NOMO-1 (cell line): Measurements from ENCODE around the gene ASTN2.
"Not testable (repeated sequence)": the region's sequence is repeated elsewhere in the genome, so short reads cannot be mapped to it uniquely, and the experiment has no call there.

Experiments used
- DNase-seq, 2 experiments: peaks; one replicate each; lab custom pipeline; 2025; ENCODE audit not compliant: unreplicated experiment in 2 of 2; lab: John Stamatoyannopoulos, UW

The ASTN2 gene

DNA sequence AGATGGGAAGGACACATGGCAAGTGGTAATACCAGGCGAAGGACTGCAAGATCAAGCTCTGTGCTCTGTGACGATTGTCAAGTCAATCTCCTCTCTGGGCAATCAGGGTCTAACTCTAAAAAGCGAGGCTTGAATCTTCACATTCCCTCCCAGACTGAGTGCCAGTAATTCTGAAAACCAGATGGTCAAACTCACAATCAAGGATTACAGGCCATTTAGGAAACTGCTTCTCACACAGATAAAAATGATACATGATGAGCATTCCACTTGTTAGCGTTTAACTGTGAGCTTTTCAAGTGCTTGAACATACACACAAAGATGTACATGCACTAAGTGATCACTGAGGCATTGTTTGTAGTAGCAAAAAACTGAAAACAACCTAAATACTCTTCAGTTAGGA lies 517.7 kb downstream of the ASTN2 start:
- no peak for DNase-seq

DNA sequence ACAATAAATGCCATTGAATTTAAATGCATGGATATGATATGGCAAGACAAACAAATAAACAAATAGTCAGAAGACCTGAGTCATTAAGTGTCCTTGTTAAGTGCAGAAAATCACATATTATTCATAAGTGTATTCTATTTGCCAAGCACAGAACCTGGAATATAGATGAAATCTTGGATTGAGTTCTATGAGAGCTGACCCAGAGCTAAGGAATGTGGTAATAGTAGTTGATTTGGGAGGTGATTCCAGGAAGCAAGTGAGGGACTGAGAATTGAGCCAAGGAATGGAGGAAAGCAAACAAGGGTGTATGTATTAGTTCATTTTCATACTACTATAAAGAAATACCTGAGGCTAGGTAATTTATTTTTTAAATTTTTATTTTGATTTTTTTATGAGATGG lies 518.9 kb downstream of the ASTN2 start:
- no peak for DNase-seq

DNA sequence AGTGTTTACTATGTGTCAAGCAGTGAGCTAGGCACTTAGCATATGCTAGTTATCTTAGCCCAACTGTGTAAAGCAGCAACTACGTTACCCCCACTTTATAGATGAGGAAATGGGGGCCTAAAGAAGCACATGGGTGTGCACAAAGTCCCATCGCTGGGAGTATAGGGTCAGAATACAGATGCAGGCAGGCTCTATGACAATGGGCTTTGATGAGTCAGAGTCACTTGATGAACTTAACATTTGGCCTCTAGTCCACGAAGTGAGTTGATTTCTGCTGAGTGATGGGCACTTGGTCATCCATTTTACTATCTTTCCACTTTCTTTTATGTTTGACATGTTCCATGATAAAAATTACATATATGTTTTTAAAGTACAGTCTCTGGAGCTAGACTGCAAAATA lies 523.4 kb downstream of the ASTN2 start:
- DNase-seq = no peak

DNA sequence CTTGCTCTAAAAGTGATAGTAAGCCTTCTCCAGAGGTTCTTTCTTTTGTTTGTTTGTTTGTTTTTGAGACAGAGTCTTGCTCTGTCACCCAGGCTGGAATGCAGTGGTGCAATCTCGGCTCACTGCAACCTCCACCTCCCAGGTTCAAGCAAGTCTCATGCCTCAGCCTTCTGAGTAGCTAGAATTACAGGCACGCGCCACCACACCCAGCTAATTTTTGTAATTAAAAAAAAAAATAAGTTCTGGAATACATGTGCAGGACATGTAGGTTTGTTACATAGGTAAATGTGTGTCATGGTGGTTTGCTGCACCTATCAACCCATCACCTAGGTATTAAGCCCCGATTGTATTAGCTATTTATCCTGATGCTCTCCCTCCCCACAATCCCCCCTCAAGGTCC lies 526.4 kb downstream of the ASTN2 start:
- DNase-seq = not testable (repeated sequence)

DNA sequence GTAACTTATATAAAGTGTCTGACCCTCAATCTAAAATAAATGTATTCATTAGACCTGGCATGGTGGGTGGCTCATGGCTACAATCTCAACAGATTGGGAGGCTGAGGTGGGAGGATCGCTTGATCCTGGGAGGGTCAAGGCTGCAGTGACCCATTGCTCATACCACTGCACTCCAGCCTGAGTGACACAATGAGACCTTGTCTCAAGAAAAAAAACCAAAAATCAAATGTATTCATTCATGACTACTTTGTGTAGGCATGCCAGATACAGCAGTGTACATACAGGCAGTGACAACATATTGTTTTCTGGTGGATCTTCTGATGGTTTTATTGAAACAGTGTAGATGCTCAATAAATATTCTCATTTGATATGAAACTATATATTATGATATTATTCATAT lies 526.8 kb downstream of the ASTN2 start:
- DNase-seq = no peak

DNA sequence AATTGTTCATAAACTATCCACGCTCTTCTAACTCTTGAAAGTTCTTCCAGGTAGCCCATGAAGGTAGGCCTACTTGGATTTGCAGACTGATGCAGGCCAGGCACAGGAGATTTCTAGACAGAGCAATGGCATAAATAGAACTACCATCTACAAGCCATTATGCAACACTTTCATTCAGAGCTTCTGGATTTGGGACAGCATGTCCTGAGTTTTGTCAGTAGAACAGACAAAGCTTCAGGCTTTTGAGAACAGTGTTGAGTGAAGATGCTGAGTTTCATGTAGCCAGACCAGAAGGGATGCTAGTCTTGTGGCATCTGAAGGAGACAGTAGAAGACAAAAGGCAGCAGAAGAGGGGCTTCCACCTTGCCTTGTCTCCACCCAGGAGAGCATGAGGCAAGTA lies 531.2 kb downstream of the ASTN2 start:
- DNase-seq = no peak

DNA sequence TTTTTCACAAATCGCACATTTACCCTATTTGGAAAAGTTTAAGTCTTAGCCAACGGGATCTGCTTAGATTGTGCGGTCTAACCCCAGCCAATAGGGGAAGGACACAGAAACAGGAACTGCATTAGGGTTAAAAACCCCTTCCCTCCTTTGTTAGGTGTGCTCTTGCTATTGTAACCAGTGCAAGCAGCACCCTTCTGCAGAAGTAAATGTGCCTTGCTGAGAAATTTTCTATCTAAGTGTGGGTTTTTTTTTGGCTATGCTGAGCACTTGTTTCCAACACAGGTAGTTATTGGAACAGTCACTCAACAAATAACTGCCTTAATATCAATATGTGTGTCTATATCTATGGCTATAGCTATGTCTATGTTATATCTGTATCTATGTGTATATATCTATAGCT lies 537.8 kb downstream of the ASTN2 start:
- DNase-seq = no peak

DNA sequence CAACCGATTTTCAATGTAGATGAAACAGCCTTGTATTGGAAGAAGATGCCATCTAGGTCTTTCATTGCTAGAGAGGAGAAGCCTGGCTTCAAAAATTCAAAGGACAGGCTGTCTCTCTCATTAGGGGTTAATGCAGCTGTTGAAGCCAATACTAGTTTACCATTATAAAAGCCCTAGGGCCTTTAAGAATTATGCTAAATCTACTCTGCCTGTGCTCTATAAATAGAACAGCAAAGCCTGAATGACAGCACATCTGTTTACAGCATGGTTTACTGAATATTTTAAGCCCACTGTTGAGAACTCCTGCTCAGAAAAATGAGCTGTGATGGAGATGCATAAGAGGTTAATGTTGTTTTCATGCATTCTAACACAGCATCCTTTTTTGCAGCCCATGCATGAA lies 539.3 kb downstream of the ASTN2 start:
- DNase-seq = no peak

DNA sequence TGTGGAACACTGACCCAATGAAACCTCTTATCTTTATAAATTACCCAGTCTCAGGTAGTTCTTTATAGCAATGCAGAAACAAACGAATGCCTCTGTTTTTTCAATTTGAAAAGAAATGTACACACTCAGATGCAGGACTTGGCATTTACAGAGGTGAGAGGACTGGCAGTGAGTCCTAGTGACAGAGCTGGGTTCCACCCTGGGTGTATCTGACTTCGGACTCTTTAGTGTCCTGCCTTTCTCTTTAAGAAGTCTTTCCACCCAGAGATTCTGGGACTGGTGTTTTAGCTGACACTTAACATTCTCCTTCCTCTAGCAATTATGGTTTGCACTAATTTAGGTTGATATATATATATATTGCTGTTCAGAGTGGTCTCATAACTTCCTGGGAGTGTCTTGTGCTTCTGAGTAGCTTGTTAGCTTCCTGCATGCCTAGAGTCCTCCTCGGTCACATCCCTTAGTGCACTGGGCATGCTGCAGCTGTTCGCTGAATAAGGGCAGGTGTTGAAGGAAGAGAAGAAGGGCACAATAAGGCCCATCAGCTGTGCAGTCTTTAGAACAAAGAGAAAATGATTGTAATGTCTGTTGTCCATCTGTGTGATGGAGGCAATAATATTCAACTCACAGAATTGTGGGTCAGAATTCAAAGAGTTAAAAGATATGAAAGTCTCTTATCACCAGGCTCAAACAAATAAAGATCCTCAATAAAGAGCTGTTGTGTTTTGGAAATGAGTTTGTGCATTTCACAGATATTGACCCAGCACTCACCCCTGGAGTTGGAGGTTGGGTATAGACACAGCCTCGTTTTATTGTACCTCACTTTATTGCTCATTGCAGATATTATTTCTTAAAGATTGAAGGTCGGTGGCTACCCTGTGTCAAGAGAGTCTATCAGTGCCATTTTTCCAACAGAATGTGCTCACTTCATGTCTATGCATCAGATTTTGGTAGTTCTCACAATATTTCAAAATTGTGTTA lies 540.6 kb downstream of the ASTN2 start:
- DNase-seq = no peak

DNA sequence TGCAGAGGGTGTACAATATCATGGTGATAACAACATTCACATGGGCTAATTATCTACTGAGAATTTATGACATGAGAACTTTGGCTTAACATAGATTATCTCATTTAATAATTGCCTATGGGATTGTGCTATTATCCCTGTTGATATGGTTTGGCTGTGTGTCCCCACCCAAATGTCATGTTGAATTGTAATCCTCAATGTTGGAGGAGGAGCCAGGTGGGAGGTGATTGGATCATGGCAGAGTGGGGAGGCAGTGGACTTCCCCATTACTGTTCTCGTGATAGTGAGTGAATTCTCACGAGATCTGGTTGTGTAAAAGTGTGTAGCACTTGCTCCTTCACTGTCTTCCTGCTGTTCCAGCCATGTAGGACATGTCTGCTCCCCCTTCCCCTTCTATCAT lies 541.4 kb downstream of the ASTN2 start:
- DNase-seq = no peak

DNA sequence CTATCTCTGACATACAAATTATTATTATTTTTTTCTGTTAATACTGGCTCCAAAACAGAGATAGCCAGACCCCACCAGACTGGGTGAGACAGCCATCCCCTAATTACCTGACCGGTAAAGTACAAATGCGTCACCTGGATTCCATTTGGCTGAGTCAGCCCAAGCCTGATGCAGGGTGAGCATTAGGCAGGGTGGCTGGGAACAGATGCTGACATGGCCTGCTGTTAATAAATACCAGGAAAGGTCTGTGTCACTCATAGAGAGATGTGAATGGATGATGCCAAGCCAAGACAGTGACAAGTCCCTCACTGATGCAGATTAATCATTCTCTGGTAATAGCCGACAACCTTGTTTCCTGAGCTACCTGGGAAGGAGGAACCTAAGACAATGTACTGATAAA lies 544.3 kb downstream of the ASTN2 start:
- DNase-seq = no peak

DNA sequence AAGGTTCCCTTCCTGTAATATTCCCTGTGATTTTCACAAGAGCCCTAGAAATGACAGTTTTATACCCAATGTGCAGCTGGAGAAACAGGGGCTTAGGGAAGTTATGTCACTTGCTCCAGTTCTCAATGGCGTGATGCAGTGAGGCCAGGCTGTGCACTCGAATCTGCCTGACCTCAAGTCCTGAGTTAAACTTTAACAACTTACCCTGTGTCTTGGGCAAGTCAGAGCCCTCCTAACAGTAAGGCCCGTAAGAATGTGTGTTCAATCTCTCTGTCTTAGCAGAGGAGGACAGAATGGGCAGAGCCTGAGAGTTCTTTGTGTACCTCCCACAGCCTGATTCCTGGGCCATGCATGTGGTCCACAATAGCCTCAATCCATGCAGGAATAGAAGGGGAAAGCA lies 546.7 kb downstream of the ASTN2 start:
- no peak for DNase-seq

DNA sequence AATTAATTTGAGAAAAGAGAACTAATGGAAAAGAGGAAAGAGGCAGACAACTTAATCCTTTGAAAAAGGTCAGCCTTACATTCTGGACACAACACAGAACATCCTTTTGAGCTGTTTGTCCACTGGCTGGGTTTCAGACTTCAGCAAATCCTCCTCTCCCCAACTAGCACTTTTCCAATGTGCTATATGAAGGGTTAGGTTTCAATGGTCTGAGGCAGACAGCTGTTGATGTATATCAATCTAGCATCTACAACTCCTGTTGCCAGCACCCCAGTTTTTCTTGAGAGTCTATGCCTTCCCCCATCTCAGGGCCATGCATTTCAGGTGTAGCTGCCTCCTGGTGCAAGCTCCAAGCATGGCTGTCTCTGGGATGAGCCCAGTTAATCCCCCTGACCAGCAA lies 553.5 kb downstream of the ASTN2 start:
- DNase-seq = no peak

DNA sequence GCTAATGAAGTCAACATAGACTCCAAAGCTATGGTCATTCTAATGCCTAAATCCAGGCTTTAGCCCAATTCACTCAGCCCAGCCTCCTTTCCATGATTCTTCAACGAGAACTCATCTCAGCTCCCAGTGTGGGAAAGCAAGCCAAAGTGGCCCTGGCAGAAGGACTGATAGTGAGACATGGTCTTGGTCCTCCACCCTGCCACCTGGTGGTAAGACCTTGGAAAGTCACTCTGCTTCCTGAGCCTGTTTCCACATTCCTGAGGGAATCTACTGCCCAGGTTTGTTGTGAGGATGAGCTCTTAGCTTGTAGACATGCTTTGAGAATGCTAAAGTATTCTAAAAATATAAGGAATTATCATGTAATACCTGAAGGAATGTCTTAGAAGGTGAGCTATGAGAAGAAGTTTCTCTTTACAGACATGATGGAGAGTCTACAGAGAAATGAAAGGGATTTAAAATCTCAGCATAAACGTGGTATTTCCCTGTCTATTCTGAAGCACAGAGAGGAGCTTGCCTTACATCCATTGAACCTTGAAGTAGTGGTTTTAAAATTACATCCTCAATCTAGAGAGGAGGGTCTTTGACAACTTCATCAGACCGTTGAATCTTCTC lies 554.2 kb downstream of the ASTN2 start:
- peak in 1 of 2 experiments; percentile 0 for DNase-seq

DNA sequence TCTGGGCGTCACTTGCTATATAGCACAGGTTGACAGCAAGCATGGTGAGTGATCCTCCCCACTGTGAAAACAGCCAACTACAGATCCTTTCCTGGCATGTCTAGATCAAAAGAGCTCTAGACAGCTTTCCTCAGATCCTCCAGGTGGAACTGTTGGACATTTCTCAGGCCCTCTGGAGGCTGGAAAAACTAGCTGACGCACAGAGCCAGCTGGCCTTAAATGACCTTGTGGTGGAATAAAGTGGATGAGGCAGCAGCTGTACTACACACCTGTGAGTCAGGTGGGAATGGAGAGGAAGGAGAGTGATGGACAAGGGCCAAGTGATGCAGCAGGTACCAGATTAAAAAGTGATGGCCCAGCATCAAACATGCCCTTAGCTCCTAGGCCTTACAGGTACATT lies 555.1 kb downstream of the ASTN2 start:
- DNase-seq = no peak

DNA sequence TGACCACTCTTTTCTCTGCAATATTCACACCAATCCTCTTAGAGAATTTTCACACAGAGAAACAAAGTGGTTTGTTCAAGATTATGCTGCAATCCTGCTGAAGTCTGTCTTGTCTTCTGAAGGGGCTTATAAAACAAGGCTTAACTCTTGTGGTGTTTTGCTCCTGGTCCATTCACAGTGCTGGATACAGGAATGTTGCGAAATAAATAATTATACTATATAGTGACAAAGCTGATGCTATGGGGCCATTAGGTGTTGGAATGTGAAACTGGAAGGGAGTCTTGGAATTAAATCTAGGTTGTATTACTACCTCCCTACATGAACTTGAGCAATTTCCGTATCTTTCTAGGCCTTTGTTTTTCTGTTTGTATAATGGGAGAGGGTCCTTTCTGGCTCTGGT lies 557.5 kb downstream of the ASTN2 start:
- no peak for DNase-seq

DNA sequence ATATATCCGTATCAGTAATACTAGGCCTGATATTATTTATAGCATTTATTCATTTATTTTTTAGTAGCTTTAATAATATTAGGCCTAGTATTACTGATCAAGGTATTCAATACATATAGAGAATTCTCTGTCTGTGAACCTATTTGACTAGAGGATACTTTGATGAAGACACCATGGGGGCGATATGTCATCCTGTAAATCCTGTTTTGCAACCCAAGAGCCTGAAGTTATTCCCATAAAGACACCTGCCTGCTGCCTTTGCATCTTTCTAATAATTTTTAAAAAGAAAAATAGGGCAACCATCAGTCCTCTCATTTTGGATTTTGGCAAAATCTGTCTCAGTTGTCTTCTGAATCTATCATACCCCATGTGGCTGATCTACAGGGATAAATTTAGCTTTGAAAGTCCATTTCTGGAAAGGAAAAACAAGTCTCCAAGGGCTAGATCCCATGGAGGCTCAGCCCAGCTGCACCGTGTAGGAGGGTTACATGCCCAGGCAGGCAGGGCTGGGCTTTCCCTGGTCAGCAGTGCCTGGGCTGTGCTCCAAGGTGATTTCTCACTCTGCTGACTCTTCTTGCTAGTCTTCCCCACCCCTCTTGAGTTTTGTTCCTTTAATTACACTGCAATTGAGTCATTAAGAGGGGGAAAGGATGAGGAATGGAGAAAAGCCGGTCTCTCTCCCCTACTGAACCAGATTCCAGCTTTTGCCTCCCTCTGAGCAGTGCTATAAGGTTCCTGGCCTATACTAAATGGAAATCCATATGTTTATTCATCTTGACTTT lies 558.8 kb downstream of the ASTN2 start:
- no peak for DNase-seq

DNA sequence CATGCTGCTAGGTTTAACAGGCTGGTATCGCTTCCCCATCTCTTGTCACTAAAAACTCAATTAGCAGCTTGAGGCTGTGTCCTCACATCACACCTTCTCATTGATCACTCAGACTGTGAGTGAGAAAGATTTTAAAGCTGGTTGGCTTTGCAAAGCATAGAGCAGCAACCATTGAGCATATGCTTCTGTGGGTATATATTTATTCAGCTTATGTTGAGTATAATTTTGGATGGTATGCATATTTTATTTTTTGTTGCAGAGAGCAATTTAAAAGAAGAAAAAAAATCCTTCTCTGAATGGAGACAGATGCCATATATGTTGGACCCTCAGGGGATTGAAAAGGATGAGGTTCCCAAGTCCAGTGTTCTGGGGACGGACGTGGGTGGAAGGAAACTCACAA lies 565.1 kb downstream of the ASTN2 start:
- DNase-seq = no peak

DNA sequence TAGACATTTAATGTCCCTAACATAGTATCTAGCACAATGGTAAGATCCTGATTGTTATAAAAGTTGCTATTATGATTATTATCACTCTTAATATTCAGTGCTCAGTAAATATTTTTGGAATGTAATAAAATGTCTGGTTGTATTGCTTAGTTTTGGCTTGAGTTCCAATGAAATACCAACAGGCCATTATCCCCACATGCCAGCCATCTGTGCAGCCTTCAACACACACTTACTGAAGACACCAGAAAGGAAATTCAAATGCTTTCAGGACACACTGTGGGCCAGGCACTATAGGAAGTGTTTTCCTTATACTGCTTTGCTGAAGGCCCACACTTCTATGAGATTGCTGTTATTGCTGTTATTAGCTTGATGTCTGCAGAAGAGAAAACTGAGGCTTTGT lies 570.2 kb downstream of the ASTN2 start:
- no peak for DNase-seq

DNA sequence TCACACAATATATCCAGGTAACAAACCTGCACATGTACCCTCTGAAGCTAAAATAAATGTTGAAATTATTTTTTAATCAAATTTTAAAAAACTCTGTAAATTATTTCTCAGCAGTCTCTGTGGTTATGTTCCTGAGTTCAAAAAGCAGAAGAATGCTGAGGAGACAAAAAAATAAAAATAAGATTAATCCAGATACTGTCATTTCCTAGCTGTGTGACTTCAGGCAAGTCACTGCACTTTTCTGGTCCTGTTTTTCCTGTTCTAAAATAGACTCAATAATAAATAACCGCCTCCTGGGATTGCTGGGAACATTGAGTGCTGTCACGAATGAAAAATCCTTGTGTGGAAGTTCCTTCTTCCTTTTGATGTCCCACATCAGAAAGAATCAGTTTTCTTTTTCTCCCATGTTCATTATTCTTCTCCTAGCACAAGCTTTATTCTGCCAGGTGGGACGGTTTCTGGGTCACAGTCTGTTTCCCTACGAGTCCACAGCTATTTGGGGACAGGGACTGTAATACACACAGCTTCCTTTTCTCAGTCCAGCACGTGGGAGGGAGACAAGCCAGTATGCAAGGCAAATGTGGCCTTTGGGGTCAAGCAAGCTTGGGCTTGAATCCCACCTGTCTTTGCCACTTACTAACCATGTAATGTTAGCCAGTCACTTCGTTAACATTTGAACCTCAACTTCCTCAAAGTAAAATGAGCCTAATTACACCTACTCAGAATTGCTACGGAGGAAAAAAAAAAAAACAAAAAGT lies 570.8 kb downstream of the ASTN2 start:
- peak in 1 of 2 experiments; percentile 3 for DNase-seq

DNA sequence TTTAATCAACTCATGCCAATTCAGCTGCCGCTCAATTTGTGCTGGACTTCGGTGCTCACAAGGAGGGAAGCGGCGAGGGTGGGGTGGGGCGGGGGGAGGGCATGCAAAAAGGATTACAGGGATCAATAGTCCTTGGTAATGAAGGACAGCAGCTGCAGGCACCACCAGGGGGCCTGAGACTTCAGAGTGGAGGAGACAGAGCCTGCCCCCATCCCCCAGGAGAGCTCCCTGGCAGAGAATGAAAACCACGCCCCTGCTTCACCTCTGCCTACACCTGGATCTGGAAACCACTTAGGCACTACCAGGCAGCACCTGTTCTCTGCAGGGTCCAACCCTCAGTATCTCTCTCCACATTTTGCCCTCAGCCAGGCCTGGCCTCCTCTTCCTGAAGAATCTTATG lies 572.2 kb downstream of the ASTN2 start:
- DNase-seq = no peak
